H1 (cell line): ENCODE results near the gene DRAP1. TPM values are rescaled to one million over a fixed set of nuclear protein-coding genes. Genes with fewer than 3 reads are reported as not detected.

ENCODE experiments used
- ATF3 ChIP-seq: IDR thresholded peaks from 2 replicates; pipeline ENCODE4 v1.6.1; 2011; ENCODE audit warnings: low read depth, mild to moderate bottlenecking, low read length; ENCODE audit not compliant: insufficient read depth
- CHD7 ChIP-seq: fragments of 300-600 bp; sonication (generic); IDR thresholded peaks from 2 replicates; pipeline ENCODE4 v1.7.1; 2012; ENCODE audit warnings: low read length, moderate library complexity, mild to moderate bottlenecking, inconsistent platforms; ENCODE audit not compliant: insufficient replicate concordance
- HDAC6 ChIP-seq: IDR thresholded peaks from one replicate; pipeline ENCODE4 v1.7.1; 2012; ENCODE audit warnings: low read depth, mild to moderate bottlenecking, inconsistent platforms, low read length, moderate library complexity
- JUND ChIP-seq: IDR thresholded peaks from 2 replicates; pipeline ENCODE4 v1.6.1; 2011; ENCODE audit warnings: mild to moderate bottlenecking, improper control_type of control experiment, low read length
- MAX ChIP-seq: IDR thresholded peaks from 2 replicates; pipeline ENCODE4 v1.6.1; 2012; ENCODE audit warnings: inconsistent platforms
- PHF8 ChIP-seq: fragments of 200-600 bp; sonication (generic); conservative IDR thresholded peaks from 2 replicates; pipeline ENCODE4 v1.7.1; 2012; ENCODE audit warnings: low read depth, mild to moderate bottlenecking, inconsistent platforms, low read length, moderate library complexity
- TAF1 ChIP-seq: IDR thresholded peaks from 2 replicates; pipeline ENCODE4 v1.6.1; 2011; ENCODE audit warnings: mild to moderate bottlenecking, low read depth, low read length
- YY1 ChIP-seq: IDR thresholded peaks from 2 replicates; pipeline ENCODE4 v1.6.1; 2011; ENCODE audit warnings: low read depth, mild to moderate bottlenecking, low read length
- polyA plus RNA-seq, 7 experiments: library from polyadenylated mRNA; depleted of rRNA in 3 of 7; stranded (reverse) in 5 of 7; unstranded in 2 of 7; fragments of >200 nt in 5 of 7; fragments of 200-250 nt in 2 of 7; gene quantifications; 1 replicate in 5 of 7; 2 replicates in 1 of 7; 4 replicates in 1 of 7; pipeline versions ENCODE4 v1.2.1 to v1.2.3, GENCODE V29; 2011 to 2013; ENCODE audit warnings: missing spikeins in 2 of 7, mixed read lengths in 2 of 7
- total RNA-seq: library from RNA; stranded (reverse); fragmentation: NEBNext Ultra II Directional; extraction: Animal tissue kit (Norgen Biotek cat#: 25700); gene quantifications from 2 replicates; pipeline ENCODE4 v1.2.1, GENCODE V29; 2021

Gene DRAP1
- total and polyA plus RNA-seq, 2 of the 8 experiments (the other 6 are each of a cell fraction or from before 2014, with no cell fraction given): 62.5 to 98.7 TPM

GRCh38 chr11:65918211-65919140, 750 bp upstream of the DRAP1 start, which contains the start of gene C11orf68 (continued):
- TF ChIP-seq CHD7 (no peak), HDAC6 (no peak), TAF1 (peak; percentile 52; the same call in 1 of the 2 replicates), MAX (0 out of 2 replicates have a peak, but pooled peaks have one; percentile 12), YY1 (peak; percentile 86; the same call in 1 of the 2 replicates), JUND (no peak), PHF8 (peak; percentile 84), ATF3 (no peak)
